Stimulated activated CD4-positive, alpha-beta T cell treated with anti-CD3 and anti-CD28 coated beads, Interleukin-1b, Interleukin-23, amount 100 ng/mL, for 1 hour (primary cell): ENCODE measurements around the gene RIOX2.

Source experiments
- DNase-seq, 2 donors: peaks; one replicate each; pipeline ENCODE4 v3.0.0-alpha.2; 2020; ENCODE audit warnings: low read depth in 2 of 2

RIOX2 gene

GRCh38 chr3:97990624-97991292 lies 18.5 kb upstream of the RIOX2 start:
- no peak for DNase-seq

GRCh38 chr3:97988784-97989568 lies 16.7 kb upstream of the RIOX2 start:
- no peak for DNase-seq

- no peak for DNase-seq
Observed at GRCh38 chr3:97987306-97987705, 15.1 kb upstream of the RIOX2 start.

GRCh38 chr3:97983933-97984491 lies 11.8 kb upstream of the RIOX2 start:
- no peak for DNase-seq

- no peak for DNase-seq
Observed at GRCh38 chr3:97981886-97982285, 9.7 kb upstream of the RIOX2 start.

GRCh38 chr3:97979610-97980009 lies 7.4 kb upstream of the RIOX2 start:
- DNase-seq = no peak

GRCh38 chr3:97975466-97975865 lies 3.2 kb upstream of the RIOX2 start:
- no peak for DNase-seq

- no peak for DNase-seq
Observed at GRCh38 chr3:97974996-97975395, 2.8 kb upstream of the RIOX2 start.

GRCh38 chr3:97972976-97973375 lies 745 bp upstream of the RIOX2 start:
- no peak for DNase-seq

GRCh38 chr3:97970956-97971620 lies 1.1 kb downstream of the RIOX2 start:
- DNase-seq = no peak

GRCh38 chr3:97970156-97970555 lies 2.1 kb downstream of the RIOX2 start:
- no peak for DNase-seq

- no peak for DNase-seq
Observed at GRCh38 chr3:97969541-97969940, 2.7 kb downstream of the RIOX2 start.

GRCh38 chr3:97968376-97968775 lies 3.9 kb downstream of the RIOX2 start:
- DNase-seq = no peak

GRCh38 chr3:97967966-97968365 lies 4.3 kb downstream of the RIOX2 start:
- no peak for DNase-seq

GRCh38 chr3:97960993-97961766 lies 11.1 kb downstream of the RIOX2 start:
- no peak for DNase-seq

GRCh38 chr3:97960551-97960950 lies 11.7 kb downstream of the RIOX2 start:
- no peak for DNase-seq

- DNase-seq = no peak
Observed at GRCh38 chr3:97959872-97960271, 12.4 kb downstream of the RIOX2 start.

- DNase-seq = no peak
Observed at GRCh38 chr3:97958796-97959195, 13.4 kb downstream of the RIOX2 start.

GRCh38 chr3:97958396-97958795 lies 13.8 kb downstream of the RIOX2 start:
- no peak for DNase-seq

- no peak for DNase-seq
Observed at GRCh38 chr3:97957617-97958311, 14.5 kb downstream of the RIOX2 start.

GRCh38 chr3:97956051-97956450 lies 16.2 kb downstream of the RIOX2 start:
- no peak for DNase-seq
